Lower leg skin (tissue), 4 donors: ENCODE data around the gene HK3. TPM values are rescaled to one million over a fixed set of nuclear protein-coding genes. Genes with fewer than 3 reads are reported as not detected.

Experiments
- DNase-seq, 2 donors: peaks; one replicate each; pipeline ENCODE4 v3.0.0-alpha.2; 2019; ENCODE audit warnings: low spot score in 2 of 2
- H3K4me3 ChIP-seq: fragments of 200-600 bp; sonication (generic); 2 replicates; pipeline ENCODE4 v1.5.1; 2017; ENCODE audit warnings: mild to moderate bottlenecking, low read depth; ENCODE audit not compliant: poor library complexity, severe bottlenecking
- CTCF ChIP-seq, 3 donors: fragments of 450-650 bp; IDR thresholded peaks; one replicate each; pipeline ENCODE4 v1.5.1; 2016; ENCODE audit warnings: antibody characterized with exemption in 3 of 3, mild to moderate bottlenecking in 3 of 3, moderate library complexity in 2 of 3
- POLR2A ChIP-seq, 2 donors: fragments of 450-650 bp; IDR thresholded peaks; one replicate each; pipeline ENCODE4 v1.6.1; 2016 to 2017; ENCODE audit warnings: antibody characterized with exemption in 2 of 2, mild to moderate bottlenecking in 1 of 2, moderate library complexity in 1 of 2
- WGBS, 2 donors: methylation state at CpG; one replicate each; pipeline ENCODE4 v1.1.5; 2018; 5-methylcytosine and 5-hydroxymethylcytosine counted together
- intact Hi-C: fragments of 100-400 bp; cut with DNase I; formaldehyde crosslinking; loops from one replicate; pipeline ENCODE4 v1.15.0; 2023; ENCODE audit warnings: low total_unique reads
- total RNA-seq, 4 donors: library from RNA; depleted of rRNA; stranded (reverse); fragments of >200 nt; gene quantifications; one replicate each; pipeline ENCODE4 v1.1.0, GENCODE V29; 2016

The HK3 gene
- total RNA-seq, 4 donors from 2014 or later = 0.32 to 1.7 (median 0.76) TPM

GRCh38 chr5:176833286-176833685 is 65.9 kb downstream of the HK3 start:
- 85 to 87% methylated on average over 4 of the region's 4 CpGs for WGBS, 2 donors
- intact Hi-C loops = no loop called here
- no peak for TF ChIP-seq POLR2A (IDR thresholded peaks at IDR 0.05)
- TF ChIP-seq CTCF (IDR thresholded peaks at IDR 0.05) = no peak
- H3K4me3 ChIP-seq = no peak overlapping the region
- no peak for DNase-seq

GRCh38 chr5:176832162-176832561 is 67.0 kb downstream of the HK3 start:
- no peak for TF ChIP-seq POLR2A (IDR thresholded peaks at IDR 0.05)
- DNase-seq = no peak
- intact Hi-C loops = no loop called here
- H3K4me3 ChIP-seq = no peak overlapping the region
- 86 to 88% methylated on average over 6 of the region's 6 CpGs for WGBS, 2 donors

- intact Hi-C loops = no loop called here
- WGBS, 2 donors = 49 to 53% methylated on average over 8 of the region's 8 CpGs
- no peak for DNase-seq
- TF ChIP-seq POLR2A (IDR thresholded peaks at IDR 0.05) = no peak
- TF ChIP-seq CTCF (IDR thresholded peaks at IDR 0.05) = no peak
- H3K4me3 ChIP-seq = no peak overlapping the region
Observed at GRCh38 chr5:176831425-176831824, 67.7 kb downstream of the HK3 start.

- DNase-seq = no peak
- TF ChIP-seq POLR2A (IDR thresholded peaks at IDR 0.05) (no peak), CTCF (IDR thresholded peaks at IDR 0.05) (no peak)
- H3K4me3 ChIP-seq = no peak overlapping the region
- intact Hi-C loops = no loop called here
- 16 to 19% methylated on average over 9 of the region's 9 CpGs for WGBS, 2 donors
Observed at GRCh38 chr5:176830995-176831423, 68.1 kb downstream of the HK3 start.

Other genes starting within 250 kb of the HK3 start
- under 1 TPM in 3 of 4 donors, not detected in 1; 0.13 to 0.25 (median 0.23) TPM for gene UNC5A, start 88.8 kb downstream of the HK3 start, total RNA-seq
- gene UIMC1, start 107.4 kb upstream of the HK3 start, total RNA-seq = 10 to 100 TPM; 18.2 to 31.0 (median 29.2) TPM
- 10 to 100 TPM in 3 of 4 donors, 1 to 10 TPM in 1; 8.4 to 21.6 (median 16.3) TPM for gene ZNF346, start 123.3 kb upstream of the HK3 start, total RNA-seq
- gene FGFR4, start 187.6 kb upstream of the HK3 start, total RNA-seq = 1 to 10 TPM in 2 of 4 donors, under 1 TPM in 2; 0.13 to 8.0 (median 1.1) TPM
- 10 to 100 TPM; 25.1 to 36.8 (median 34.2) TPM for gene NSD1, start 234.4 kb upstream of the HK3 start, total RNA-seq